Kidney epithelial cell (primary cell): ENCODE data around the gene CFAP54. TPM values are rescaled to one million over a fixed set of nuclear protein-coding genes. Genes with fewer than 3 reads are reported as not detected.

Experiments used
- DNase-seq: peaks from one replicate; pipeline ENCODE4 v3.0.0-alpha.2; 2010; ENCODE audit warnings: low read depth
- H3K27me3 ChIP-seq: 2 replicates; pipeline ENCODE4 v1.6.0; 2011; ENCODE audit warnings: low read length; ENCODE audit not compliant: control insufficient read depth, insufficient read depth
- H3K36me3 ChIP-seq: 2 replicates; pipeline ENCODE4 v1.5.1; 2011; ENCODE audit warnings: low read length; ENCODE audit not compliant: control insufficient read depth, insufficient read depth
- H3K4me3 ChIP-seq: 2 replicates; pipeline ENCODE4 v1.5.1; 2011; ENCODE audit warnings: low read depth, mild to moderate bottlenecking, control low read depth, low read length
- total RNA-seq: library from RNA; depleted of rRNA; stranded (reverse); fragments of >200 nt; gene quantifications from 2 replicates; pipeline ENCODE4 v1.2.3, GENCODE V29; 2015
- TF ChIP-seq, protein P1 (sequence below): IDR thresholded peaks from 2 replicates; pipeline ENCODE4 v1.5.1; 2011; ENCODE audit warnings: mild to moderate bottlenecking, moderate library complexity, low read length, control low read depth, inconsistent platforms; ENCODE audit not compliant: insufficient read depth, poor library complexity, severe bottlenecking

CFAP54 gene
- total RNA-seq, 1 donor from 2014 or later, result 0.79 TPM

DNA sequence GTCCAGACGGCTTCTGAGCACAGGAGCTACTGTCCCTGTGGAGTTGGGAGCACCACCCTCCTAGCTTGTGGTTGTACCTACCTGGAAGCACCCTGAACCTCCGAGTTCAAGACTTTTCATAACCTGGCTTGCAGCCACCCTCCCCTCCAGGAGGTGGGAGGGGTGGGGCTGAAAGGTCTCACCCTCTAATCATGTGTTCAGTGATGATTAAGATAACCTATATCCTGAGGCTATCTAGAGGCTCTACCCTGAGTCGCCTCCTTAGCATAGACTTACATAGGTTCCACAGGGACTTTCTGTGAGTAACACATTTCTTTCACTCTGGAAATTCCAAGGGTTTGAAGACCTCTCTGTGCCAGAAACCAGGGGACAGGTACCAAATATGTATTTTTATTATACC lies 146.5 kb downstream of the CFAP54 start:
- TF ChIP-seq, protein P1, sequence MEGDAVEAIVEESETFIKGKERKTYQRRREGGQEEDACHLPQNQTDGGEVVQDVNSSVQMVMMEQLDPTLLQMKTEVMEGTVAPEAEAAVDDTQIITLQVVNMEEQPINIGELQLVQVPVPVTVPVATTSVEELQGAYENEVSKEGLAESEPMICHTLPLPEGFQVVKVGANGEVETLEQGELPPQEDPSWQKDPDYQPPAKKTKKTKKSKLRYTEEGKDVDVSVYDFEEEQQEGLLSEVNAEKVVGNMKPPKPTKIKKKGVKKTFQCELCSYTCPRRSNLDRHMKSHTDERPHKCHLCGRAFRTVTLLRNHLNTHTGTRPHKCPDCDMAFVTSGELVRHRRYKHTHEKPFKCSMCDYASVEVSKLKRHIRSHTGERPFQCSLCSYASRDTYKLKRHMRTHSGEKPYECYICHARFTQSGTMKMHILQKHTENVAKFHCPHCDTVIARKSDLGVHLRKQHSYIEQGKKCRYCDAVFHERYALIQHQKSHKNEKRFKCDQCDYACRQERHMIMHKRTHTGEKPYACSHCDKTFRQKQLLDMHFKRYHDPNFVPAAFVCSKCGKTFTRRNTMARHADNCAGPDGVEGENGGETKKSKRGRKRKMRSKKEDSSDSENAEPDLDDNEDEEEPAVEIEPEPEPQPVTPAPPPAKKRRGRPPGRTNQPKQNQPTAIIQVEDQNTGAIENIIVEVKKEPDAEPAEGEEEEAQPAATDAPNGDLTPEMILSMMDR, result no peak

DNA sequence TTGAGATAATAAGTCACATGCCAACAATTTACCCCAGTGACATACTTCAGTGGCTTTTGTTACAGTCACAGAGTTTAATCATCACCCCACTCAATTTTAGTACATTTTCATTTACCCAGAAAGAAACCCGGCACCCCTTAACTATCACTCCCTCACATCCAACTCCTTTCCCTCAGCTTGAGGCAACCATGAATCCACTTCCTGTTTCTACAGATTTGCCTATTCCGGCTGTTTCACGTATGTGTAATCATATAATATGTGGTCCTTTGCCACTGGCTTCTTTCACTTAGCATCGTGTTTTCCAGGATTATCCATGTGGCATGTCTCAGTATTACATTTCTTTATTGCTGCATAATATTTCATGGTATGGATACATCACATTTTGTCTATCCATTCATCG lies 147.5 kb downstream of the CFAP54 start:
- Histone ChIP-seq H3K27me3 (no peaks in the 10 kb centered on the region), H3K4me3 (no peak overlapping the region), H3K36me3 (no peaks in the 10 kb centered on the region)
- no peak for DNase-seq
- TF ChIP-seq, protein P1, result no peak

More for the DNA sequence above, 146.5 kb downstream of the CFAP54 start:
- no peaks in the 10 kb centered on the region for H3K36me3 ChIP-seq
- no peak for DNase-seq
- H3K4me3 ChIP-seq, result no peak overlapping the region
- no peaks in the 10 kb centered on the region for H3K27me3 ChIP-seq

DNA sequence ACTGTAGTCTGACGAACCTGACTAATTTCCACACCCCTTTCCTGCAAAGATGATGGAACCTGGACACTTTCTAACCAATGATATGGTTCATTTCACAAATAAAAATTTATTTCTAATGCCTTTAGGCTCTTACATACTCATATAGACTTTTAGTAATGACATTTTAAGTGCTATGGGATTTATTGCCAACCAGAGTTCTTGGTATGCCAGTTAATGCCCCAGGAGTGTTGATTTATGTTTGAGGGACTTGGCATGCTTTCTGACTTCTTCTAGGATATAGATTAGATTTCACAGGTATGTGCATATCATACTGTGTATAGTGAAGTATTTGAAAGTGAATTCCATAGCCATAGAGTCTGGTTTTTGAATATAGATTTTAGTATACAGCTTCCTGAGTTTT lies 159.5 kb downstream of the CFAP54 start:
- no peaks in the 10 kb centered on the region for H3K36me3 ChIP-seq
- no peak overlapping the region for H3K4me3 ChIP-seq
- TF ChIP-seq, protein P1, result no peak
- no peak for DNase-seq
- no peaks in the 10 kb centered on the region for H3K27me3 ChIP-seq

DNA sequence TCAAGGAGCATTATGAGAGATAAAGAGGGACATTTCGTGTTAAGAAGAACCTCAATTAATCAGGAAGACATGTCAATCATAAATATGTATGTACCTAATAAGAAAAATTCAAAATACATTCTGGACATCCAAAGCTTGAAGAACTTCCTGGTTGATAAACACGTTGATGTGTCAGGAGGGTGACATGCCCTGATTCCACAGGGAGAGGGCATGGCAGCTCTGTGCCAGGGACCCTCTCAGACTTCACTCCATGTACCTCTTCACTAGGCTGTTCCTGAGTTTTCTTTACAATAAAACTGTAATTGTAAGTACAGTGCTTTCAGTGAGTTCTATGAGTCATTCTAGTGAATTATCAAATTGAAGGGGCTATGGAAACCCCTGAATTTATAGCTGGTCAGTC lies 163.5 kb downstream of the CFAP54 start:
- no peak for DNase-seq
- TF ChIP-seq, protein P1, result no peak
- no peak overlapping the region for H3K4me3 ChIP-seq
- no peaks in the 10 kb centered on the region for H3K36me3 ChIP-seq
- no peaks in the 10 kb centered on the region for H3K27me3 ChIP-seq

DNA sequence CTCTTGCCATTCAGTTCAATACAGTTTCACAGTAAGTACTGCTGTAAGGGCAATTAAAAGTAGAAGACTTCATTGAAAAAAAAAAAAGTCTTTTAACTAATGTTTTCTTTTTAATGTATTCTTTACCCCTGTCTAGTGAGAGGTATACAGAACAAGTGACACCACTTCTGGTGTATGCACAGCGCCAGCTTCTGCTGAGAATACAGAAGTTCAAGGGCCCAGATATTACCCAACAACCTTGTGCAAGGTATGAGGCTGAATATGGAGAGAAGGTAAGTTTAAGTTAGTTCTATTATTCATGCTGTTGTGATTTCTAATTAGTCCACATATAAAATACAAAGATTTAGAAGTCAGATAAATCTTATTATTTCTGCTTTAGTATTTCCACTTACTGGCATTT lies 168.7 kb downstream of the CFAP54 start:
- no peaks in the 10 kb centered on the region for H3K36me3 ChIP-seq
- H3K27me3 ChIP-seq, result no peaks in the 10 kb centered on the region
- DNase-seq, result no peak
- H3K4me3 ChIP-seq, result no peak overlapping the region
- TF ChIP-seq, protein P1, result no peak

DNA sequence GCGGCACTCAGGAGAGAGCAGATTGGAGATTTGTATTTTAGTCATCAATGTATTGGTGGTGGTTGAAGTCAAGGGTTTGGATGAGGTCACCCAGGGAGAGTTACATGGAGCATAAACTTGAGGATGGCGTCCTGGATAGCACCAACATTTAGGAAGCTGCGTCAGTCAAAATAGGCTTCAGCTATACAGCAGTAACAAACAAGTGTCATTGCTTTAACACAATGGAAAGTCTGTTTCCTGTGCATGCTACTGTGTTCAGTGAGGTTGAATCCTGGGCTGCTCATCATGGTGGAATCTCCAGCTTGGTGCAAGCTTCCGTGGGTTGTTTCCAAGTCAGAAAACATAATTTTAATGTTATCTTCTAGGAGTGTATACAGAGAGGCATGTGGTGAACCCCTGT lies 180.4 kb downstream of the CFAP54 start:
- H3K27me3 ChIP-seq, result no peaks in the 10 kb centered on the region
- TF ChIP-seq, protein P1, result no peak
- H3K36me3 ChIP-seq, result no peaks in the 10 kb centered on the region
- no peak overlapping the region for H3K4me3 ChIP-seq
- no peak for DNase-seq
